Subcutaneous adipose tissue (tissue), 4 donors: ENCODE results near the gene PDE2A. TPM values are rescaled to one million over a fixed set of nuclear protein-coding genes. Genes with fewer than 3 reads are reported as not detected.

Source experiments
- CTCF ChIP-seq: fragments of 450-650 bp; IDR thresholded peaks from one replicate; pipeline ENCODE4 v1.5.1; 2016; ENCODE audit warnings: low read depth, mild to moderate bottlenecking, control low read depth, antibody characterized with exemption, moderate library complexity
- total RNA-seq, 4 donors: library from RNA; depleted of rRNA; stranded (reverse); fragments of >200 nt; gene quantifications; one replicate each; pipeline ENCODE4 v1.1.0, GENCODE V29; 2016

PDE2A gene
- total RNA-seq, 4 donors from 2014 or later = 51.2 to 325 (median 74.5) TPM

GRCh38 chr11:72584939-72585597, 89.2 kb downstream of the PDE2A start:
- no peak for TF ChIP-seq CTCF

GRCh38 chr11:72584293-72584938, 89.8 kb downstream of the PDE2A start:
- no peak for TF ChIP-seq CTCF

GRCh38 chr11:72583616-72584292, 90.5 kb downstream of the PDE2A start:
- TF ChIP-seq CTCF = no peak

GRCh38 chr11:72583177-72583553, 91.1 kb downstream of the PDE2A start:
- no peak for TF ChIP-seq CTCF

- TF ChIP-seq CTCF = no peak
Observed at GRCh38 chr11:72582206-72583176, 91.7 kb downstream of the PDE2A start.

- no peak for TF ChIP-seq CTCF
Observed at GRCh38 chr11:72581067-72581466, 93.2 kb downstream of the PDE2A start.

- no peak for TF ChIP-seq CTCF
Observed at GRCh38 chr11:72580642-72580950, 93.6 kb downstream of the PDE2A start.
